ENCODE data around the gene IFNG.

The IFNG gene

DNA sequence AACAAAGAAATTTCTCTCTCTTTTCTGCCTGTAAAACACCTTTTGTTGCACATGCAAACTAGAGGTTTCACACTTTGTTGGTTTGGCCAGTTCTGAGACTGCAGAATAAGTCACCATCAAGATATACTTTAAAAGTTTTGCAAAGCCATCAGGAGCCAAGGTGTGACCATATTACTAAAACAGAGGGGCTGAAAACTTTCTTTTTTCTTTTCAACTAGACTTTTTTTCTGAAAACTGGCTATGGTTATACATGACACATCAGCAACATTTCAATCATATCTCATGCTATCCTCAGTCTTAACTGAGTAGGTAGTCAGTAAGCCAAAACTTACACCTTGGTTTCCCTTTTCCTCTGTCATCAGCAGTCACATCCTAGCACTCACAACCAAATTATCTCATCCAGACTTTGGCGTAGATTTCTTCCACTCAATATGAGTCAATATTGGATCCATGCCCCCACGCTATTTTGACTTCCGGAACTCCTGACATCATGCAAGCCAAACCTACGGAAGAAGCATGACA lies 4.1 kb upstream of the IFNG start:
- DNase-seq = no peak

DNA sequence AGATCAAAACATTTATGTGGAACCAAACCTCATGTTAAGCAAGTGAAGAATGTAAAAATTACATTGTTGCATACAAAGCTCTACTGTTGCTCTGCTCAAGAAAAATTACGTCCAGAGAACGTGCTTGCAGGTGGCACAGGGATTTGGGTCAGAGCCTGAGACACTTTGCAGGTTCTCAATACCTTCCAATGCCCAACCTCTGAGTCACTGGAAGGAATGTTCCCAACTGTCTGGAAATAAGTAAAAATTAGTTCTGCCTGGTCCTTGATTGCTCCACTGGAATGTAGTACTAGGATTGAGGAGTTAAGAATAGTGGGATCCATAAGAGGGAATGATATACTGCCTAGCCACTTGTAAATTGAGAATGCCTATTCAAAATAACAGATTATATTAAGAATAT lies 2.8 kb upstream of the IFNG start:
- no peak for DNase-seq

DNA sequence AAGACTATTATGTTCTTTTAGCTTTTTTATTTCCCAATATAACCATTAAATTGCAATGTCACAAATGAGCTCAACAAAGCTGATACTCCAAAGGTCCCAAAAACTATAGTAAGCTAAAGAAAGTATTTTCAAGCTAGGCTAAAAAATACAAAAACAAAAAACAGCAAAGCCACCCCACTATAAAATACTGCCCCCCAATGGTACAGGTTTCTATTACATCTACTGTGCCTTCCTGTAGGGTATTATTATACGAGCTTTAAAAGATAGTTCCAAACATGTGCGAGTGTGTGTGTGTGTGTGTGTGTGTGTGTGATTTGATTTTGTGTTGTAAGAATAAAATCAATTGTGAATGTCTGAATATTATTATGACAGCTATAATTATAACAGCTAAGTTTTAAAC lies 1.1 kb downstream of the IFNG start:
- no peak for DNase-seq

DNA sequence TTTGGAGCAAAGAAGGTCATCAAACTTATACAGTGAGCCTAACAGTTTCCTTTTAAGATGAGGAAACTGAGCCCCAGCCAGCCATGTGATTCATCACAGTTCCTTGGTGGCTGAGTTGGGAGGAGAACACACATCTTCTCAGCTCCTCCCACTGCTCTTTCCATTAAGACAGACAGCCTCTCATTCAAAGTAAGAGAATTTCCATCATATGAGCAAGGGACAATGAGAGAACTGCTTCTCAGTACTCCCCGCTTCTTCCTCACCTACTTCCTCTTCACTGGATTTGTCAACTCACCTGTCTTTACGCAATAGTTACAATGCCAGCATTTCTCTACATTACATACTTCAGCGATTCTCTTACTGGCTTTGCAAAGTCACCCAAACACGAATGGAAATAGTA lies 2.2 kb downstream of the IFNG start:
- no peak for DNase-seq

DNA sequence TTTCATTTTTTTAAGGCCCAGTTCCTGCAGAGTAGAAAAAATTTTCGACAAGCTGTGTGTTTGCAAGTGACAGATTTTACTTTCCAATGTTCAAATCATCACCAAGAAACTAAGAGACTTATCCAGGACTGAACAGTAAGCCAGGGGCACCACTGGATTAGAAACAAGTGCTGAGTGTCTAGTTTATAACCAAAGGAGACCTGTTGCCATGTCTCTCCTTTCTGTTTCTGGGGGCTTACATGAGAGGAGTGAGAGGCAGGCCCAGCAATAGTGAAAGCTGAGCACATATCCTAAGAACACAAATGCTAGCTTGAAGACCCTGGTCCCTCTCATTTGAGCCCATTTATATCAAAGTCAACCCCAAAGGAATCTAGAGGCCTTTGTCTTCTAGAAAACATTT lies 2.9 kb downstream of the IFNG start:
- no peak for DNase-seq

DNA sequence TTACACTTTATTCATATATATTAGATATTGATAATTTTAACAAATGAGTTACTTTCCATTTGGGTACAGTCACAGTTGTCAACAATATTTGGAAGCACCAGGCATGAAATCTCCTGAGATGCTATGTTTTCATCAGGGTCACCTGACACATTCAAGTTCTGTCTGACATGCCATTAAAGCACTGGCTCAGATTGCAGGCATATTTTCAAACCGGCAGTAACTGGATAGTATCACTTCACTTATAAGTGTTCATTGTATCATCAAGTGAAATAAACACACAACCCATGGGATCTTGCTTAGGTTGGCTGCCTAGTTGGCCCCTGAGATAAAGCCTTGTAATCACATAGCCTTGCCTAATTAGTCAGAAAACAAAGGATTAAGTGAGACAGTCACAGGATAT lies 4.8 kb downstream of the IFNG start:
- DNase-seq = peak; percentile 42

DNA sequence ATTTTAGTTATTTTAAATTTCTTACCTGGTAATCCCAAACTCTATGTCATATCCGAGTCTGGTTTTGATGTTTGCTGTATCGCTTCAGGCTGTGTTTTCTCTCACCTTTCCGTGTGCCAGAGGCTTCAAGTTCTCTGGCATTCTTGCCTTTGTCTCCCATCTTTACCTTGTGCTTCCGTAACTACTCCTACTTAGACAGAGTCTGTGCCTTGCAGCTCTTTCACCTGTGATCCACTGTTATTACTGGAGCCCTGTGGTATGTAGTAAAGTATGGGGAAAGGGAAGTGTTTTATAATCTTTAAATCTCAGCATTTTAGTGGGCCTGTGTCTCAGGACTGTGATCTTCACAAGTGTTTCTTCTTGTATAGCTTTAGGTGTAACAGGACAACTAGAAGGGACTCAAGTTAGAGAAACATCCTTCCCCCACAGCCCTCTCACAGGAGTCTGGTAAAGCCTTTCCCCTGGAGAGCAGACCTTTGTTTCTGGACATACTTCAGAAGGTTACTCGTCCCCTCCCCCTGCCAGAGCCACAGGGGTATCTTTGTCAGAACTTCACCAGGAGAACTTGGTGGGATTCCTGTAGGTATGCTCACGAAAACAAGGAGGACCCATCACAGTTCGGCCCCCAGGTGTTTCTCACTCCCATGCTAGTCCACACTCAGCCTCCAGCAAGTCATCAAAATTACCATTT lies 11.1 kb downstream of the IFNG start:
- DNase-seq = no peak

DNA sequence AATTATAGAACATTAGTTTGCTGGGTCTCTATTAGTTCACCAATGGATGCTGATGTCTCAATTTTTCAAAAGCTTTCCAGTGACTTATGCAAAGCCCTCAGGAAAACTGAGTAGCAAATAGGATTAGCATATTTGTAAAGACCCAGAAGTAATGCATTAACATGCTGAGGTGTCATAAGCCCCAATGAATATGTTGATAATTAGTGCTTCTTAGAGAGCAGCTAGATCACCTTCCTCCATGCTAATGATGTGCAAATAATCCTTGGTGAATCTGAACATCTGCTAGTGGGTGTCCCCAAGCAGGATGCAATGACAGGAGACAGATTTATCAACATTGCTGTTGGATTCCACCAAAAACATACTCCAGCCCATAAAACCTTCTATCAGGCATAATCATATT lies 19.0 kb downstream of the IFNG start:
- DNase-seq = peak; percentile 57

DNA sequence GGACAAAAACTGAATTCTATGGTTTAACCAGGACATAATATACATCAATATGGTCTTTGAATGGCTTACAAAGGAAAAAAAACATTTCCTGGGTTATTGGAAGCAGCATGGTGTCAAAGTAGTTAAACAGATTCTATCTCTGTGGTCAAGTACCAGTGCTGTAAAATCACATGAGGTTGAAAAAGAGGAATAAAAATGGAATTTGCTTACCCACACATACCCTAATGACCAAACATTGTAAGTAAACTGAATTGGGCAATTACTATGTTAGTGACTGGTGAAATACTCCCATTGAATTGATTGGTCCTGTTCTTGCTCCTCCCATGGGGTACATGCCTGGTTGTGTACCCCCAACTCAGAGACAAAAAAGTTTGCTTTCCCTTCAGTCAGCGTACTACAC lies 19.6 kb downstream of the IFNG start:
- no peak for DNase-seq

DNA sequence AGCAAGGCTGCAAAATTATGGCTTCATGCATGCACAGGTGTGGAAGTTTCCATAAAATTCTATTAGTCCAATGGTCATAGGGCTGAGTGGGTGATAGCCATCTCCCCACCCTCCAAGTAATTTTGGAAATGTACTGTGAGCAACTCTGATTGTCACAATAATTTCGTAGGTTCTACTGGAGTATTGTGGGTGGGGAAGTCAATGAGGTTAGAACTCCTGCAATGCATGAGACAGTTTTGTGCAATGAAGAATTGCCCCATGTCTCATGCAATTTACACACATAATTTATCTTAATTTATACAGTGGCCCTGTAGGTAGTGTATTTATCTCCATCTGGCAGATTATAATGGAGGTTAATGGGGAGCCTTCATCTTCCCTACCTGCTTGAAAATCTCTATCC lies 20.5 kb downstream of the IFNG start:
- no peak for DNase-seq

DNA sequence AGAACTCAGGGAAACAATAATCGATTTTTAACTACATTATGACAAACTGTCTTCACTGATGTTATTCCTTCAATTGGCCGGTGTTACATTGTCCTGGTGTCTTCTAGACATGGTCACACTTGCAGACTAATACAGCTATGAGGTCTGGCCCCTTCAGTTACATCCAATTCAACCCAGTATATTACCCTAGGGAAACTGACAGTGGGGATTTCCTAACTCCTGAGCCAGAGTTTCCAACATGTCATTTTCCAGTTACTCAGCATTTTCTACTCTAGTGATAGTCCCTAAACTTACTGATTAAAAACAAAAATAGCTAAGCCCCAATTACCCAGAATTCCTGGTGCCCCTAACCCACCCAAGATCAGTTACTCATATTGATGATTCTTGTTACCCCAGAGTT lies 21.1 kb downstream of the IFNG start:
- no peak for DNase-seq

DNA sequence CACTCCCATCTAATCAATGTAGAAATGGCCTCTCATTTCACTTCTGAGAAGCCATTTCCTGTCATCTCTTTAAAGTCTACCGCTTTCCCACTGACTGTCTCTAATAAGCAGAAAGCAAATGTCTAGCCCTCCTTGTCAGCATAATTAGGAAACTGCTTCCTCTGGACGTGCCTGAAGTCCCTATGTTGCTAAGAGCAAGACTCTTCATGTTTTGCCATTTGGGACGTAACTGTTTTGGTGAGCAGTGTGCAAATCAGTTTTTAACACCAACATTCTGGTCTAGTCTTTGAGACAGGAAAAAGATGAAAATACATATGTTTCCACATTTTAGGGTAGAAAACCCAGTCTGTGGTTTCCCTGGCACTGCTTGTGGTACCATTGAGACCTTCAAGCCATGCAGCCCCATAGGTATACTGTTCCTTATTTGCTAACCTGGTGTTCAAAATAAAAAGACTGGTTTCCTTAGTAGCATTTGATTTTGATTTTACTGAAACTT lies 22.2 kb downstream of the IFNG start:
- no peak for DNase-seq

DNA sequence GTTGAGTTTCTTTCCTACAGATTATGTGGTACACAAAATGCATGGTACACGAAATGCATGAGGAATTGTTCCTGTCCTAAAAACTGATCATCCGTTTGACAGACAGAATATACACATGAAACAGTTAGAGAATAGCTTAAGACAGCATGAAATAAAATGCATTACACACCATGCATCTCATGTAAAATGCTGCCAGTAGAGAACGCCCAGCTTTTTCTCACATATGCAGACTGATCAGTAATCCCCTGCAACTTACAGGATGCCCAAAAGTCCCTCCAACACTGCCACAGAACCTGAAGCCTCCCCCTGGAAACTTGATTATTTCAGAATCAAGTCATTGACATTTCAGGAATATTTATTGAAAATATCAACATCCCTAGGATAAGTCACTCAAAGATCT lies 24.0 kb downstream of the IFNG start:
- DNase-seq = no peak

DNA sequence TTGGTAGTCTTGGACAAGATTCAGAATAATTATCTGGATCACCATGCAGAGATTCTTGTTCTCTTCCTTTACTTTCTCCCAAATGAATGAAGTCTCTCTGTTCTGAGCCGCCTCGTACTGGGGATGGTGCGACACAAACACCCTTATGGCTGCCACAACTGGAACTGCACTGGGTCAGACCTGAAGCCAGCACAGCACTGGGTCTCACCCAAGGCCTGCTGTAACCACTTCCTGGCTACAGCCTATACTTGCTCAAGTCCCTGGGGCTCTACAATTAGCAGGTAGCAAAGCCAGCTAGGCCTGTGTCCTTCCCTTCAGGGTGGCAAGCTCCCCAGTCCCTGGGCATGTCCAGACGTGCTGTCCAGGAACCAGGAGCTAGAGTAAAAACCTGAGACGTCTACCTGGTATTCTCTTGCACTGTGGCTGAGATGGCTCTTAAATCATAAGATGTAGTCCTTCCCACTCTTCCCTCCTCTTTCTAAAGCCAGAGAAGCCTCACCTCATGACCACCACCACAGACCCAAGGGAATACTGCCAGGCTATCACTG lies 27.6 kb downstream of the IFNG start:
- DNase-seq = no peak

DNA sequence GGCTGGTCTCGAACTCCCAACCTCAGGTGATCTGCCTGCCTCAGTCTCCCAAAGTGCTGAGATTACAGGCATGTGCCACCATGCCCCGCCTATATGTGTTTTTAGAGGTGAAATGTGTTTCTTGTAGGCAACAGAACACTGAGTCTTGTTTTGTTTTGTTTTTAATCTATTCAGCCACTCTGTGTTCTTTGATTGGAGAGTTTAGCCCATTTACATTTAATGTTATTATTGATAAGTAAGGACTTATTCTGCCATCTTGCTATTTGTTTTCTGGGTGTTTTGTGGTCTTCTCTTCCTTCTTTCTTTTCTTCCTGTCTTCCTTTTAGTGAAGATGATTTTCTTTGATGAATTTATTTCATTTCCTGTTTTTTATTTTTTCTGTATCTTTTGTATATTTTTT lies 29.6 kb downstream of the IFNG start:
- no peak for DNase-seq

DNA sequence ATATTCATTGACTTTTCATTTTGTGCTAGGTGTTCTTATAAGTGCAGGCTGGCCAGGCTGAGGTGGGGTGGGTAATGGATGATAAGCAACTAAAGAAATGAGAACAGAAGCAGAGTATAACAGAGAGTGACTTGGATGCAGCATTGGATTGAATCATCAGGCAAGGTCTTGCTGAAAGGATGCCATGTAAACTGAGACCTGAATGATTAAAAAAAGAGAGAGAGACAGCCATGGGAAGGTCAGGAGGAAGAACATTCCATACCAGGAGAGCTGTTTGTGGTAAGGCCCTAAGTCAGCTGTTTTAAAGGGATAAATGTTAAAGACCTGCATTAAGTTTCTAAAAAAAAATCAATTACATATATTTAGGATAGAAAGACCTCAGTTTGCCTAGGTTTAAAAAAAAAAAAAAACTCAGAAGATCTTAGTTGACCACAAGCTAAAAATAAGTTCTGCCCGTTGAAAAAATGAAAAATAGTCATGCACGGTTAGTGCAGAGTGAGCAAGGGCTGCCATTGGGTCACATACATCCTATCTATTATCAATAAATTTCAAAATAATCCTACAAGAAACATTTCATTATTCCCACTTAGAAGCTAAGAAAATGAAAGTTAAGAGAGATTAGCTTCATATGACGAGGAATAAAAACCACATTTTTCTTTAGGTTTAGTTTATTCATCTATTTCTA lies 37.2 kb downstream of the IFNG start:
- DNase-seq = no peak

DNA sequence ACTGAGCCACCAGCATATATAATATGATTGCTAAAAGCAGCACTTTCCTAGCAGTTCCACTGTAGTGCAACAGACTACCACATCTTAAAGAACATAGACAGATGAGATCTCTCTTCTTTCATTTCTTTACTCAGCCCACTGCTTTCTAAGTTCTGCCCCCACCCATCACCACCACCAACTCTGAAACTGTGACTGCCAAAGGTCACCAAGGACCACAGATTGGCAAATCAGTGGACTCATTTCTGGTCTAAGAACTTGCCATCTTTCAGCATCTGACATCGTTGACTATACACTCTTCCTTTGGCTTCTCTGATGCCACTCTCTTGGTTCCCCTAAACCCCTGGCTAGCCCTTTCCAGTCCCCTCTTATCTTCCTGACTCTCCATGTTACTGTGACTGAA lies 38.4 kb downstream of the IFNG start:
- no peak for DNase-seq

DNA sequence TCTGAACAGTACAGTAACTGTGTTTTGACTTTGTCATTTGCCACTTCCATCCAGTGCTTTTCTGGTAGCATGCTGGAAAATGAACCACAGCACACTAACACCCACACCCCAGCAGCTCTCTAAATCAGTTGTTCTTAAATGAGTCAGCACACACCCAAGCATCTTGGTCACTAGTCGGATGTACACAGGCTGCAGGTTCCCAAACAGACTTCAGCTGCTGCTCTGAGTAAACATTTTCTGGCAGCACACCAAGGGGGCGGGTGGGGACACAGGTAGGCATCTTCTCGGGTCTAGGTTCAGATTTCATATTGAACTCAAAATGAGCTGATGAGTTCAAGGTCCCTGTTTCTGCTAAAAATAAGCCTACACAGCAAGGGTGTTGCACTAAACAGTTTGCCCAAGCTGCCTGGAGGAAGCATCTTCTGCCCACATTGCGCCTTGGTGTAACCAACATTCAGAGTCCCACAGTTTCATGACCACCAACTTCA lies 39.8 kb downstream of the IFNG start:
- DNase-seq = peak; percentile 47

DNA sequence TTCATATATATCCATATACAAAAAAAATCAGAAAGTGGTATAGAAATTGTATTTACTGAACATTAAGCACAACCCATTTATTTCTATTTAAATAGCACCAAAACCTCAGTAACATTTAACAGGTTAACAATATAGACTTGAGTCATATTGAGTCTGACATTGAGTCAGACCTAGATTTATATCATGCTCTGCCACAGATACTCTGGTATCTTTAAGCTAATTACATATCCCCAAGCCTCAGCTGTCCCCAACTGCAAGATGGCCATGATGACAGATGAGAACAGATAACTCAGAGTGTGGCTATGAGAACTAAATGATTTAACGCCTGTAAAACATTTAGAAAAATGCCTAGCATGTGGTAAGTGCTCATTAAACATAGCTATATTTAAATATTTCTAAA lies 40.3 kb downstream of the IFNG start:
- DNase-seq = no peak

DNA sequence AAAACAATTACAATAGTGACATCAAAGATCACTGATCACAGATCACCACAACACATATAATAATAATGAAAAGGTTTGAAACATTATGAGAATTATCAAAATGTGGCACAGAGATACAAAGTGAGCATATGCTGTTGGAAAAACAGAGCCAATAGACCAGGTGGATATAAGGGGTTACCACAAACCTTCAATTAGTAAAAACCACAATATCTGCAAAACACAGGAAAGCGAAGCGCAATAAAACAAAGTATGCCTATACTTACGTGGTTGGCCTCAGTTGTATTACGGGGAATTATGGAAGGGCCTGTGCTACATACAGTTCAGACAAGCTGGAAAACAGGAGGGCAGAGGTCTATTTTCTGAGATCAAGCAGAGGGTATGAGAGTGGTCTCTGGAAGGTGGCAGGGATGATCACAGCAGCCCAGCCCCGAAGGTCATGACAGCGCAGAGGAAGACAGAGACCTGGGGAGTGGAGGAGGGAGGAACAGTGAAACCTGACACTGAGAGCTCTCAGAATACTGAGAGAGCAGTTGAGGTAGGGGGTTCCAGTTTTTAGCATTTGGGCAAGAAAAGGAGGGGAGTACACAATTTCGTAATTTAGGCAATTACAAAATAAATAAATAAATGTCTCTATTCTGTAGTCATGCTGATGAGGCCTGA lies 41.3 kb downstream of the IFNG start:
- no peak for DNase-seq

DNA sequence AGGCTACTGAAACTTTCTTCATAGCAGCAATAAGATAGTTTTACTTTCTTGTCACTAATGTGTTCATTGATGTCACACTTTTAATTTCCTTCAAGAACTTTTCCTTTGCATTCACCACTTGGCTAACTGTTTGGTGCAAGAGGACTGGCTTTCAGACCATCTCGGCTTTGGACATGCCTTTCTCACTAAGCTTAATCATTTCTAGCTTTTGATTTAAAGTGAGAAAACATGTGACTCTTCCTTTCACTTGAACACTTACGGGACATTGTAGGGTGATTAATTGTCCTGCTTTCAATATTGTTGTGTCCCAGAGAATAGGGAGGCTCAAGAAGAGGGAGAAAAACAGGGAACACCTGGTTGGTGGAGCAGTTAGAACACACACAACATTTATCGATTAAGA lies 41.9 kb downstream of the IFNG start:
- DNase-seq = no peak

DNA sequence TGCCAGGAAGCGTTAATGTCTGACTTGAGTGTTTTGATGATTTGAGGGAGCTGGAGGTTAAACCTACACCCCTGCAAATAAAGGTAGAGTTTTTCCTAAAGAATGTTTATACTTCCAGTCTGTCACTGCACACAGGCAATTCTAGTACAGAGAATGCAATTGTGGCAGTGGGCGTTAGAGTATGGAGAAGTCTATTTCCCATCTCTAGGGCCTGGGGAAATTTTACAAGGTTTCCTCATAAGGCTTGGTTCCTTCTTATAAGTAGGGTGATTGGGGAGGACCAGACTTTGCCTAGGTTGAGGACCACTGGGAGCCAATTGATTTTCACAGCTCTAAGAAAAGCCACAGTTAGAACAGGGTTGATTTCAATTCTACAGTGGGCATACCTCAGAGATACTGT lies 44.3 kb downstream of the IFNG start:
- DNase-seq = no peak

DNA sequence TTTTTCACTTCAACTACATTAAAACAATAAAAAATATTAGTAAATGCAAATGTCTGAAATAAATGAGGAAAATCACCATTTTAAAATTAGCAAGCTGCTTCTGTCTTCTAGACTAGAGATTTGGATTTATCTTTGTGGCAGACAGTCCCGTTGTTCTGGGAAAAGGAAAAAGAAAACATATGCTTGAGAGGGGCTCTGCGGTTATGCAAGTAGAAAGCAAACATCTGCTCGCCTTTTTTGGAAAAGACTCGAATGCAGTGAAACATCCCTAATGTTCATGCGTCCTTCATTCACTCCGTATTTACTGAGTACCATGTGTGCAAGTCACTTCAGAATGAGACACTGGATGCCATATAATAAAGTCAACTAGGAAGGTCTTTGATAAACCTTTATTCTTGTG lies 44.9 kb downstream of the IFNG start:
- peak; percentile 87 for DNase-seq

DNA sequence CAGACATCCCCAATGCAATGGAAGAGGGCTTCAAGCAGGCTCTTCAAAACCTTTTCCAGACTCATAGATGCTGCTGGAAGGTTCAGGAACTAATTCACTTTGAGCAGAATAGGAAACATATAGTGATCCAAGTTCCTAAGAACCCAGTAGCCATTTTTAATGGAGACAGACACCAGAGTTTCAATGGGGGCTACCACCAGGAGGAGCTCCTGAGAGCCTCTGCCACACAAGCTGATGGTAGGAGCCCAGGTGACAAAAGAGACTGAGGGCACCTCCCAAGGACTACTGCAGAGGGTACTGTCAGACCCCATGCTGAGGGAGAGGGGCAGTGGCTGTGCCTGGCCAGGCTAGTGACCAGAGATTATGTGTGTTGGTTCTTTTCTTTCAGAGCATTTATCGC lies 45.9 kb downstream of the IFNG start:
- no peak for DNase-seq

Measured in NCI-H2171 (cell line).